Suppressor macrophage (primary cell): ENCODE data around the gene UST.

Experiments
- DNase-seq, 4 experiments: peaks; one replicate each; pipeline ENCODE4 v3.0.0-alpha.2; 2020 to 2022
- total RNA-seq, 17 experiments: gene quantifications; one replicate each; lab custom pipeline; 2026; ENCODE audit warnings: mixed read lengths in 6 of 17, inconsistent platforms in 3 of 17; lab: John Stamatoyannopoulos, UW

Gene UST, protein sequence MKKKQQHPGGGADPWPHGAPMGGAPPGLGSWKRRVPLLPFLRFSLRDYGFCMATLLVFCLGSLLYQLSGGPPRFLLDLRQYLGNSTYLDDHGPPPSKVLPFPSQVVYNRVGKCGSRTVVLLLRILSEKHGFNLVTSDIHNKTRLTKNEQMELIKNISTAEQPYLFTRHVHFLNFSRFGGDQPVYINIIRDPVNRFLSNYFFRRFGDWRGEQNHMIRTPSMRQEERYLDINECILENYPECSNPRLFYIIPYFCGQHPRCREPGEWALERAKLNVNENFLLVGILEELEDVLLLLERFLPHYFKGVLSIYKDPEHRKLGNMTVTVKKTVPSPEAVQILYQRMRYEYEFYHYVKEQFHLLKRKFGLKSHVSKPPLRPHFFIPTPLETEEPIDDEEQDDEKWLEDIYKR
- total RNA-seq, result 2.1 to 13.2 (median 6.8) reads per million in 17 experiments

DNA sequence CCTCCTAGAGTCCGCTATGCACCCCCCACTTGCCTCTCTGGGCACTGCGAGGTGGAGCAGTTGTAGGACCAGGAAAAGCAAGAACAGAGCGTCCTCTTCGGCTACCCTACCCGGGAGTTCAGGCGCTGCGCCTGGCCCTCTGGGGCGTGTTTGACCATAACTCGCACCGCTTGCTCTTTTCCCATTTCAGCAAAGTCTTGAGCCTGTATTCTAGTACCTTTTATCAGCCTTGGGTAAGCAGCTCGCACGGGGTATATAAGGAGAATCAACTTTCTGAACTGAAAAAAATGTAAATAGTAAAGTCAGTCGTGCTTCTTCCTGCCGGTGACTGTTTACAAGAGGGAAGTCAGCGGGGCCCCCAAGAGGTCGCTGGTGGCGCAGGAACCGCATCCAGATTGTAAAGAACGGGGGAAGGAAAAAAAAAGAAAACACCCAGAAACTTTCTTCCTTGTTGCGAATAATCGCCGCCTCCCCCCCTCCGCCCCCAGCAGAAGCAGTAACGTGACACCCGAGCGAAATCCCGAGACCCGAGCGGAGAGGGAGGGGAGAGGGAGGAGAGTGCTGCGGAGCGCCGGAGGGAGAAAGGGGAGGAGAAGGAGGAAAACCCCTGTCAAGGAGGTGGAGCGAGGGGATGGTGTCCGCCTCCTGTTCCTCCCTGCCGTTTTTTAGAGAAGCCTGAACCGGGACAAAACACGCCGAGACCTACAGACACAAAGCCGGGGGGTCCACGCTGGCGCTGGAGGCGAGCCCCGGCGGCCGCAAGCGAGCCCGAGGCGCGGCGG is at the start of gene UST:
UST (plus strand) TSS at position 668 of the 782 bp plus-strand sequence. CDS start 401 bp downstream, outside the sequence.
- DNase-seq, result peak; percentile 78 to 87 (median 83)

DNA sequence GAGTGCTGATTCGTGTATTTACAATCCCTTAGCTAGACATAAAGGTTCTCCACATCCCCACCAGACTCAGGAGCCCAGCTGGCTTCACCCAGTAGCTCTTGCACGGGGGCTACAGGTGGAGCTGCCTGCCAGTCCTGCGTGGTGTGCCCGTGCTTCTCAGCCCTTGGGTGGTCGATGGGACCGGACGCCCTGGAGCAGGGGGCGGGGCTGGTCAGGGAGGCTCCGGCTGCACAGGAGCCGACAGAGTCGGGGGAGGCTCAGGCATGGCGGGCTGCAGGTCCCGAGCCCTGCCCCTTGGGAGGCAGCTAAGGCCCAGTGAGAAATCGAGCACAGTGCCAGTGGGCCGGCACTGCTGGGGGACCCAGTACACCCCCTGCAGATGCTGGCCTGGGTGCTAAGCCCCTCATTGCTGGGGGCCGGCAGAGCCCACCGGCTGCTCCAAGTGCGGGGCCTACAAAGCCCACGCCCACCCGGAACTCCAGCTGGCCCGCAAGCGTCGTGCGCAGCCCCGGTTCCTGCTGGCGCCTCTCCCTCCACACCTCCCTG is 48.9 kb upstream of the UST start:
- DNase-seq, result no peak

DNA sequence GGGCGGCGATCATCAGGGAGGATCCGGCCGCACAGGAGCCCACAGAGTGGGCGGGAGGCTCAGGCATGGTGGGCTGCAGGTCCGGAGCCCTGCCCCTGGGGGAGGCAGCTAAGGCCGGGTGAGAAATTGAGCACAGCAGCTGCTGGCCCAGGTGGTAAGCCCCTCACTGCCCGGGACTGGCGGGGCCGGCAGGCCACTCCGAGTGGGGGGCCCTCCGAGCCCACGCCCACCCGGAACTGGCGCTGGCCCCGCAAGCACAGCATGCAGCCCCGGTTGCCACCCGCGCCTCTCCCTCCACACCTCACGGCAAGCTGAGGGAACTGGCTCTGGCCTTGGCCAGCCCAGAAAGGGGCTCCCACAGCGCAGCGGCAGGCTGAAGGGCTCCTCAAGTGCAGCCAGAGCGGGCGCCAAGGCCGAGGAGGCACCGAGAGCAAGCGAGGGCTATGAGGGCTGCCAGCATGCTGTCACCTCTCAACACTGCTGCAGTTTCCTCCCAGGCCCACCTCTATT is 48.1 kb upstream of the UST start:
- DNase-seq, result no peak

DNA sequence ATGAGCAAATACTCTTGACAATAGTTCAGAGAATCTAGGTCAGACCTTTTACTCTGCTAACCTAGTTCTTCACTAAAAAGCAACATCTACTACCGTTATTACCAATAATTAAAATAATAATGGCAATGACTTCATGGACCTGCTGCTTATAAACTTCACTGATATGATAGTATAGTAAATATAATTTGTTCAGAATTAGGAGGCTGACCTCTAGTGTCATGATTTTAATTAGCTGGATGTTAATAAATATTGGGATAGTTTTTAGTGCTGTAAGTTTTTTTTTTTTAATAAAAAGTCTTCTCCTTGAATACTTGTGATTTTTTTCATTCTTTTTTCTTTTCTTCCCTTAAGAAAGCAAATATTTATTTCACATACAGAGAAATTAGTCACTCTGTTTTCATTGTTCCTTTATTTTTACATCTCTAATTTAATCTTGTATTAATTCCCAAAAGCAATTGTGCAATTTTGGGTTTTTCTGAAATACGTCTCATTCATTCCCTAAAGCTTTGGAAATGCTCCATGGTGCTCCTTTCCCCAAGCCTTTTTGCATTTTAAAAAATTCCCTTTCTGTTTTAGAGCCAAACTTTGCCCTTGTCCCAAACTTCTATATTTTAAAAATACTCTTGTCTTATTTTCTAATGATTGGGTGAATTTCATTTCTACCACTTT is 46.6 kb upstream of the UST start:
- DNase-seq, result peak in 2 of 4 experiments; percentile 17 to 41

DNA sequence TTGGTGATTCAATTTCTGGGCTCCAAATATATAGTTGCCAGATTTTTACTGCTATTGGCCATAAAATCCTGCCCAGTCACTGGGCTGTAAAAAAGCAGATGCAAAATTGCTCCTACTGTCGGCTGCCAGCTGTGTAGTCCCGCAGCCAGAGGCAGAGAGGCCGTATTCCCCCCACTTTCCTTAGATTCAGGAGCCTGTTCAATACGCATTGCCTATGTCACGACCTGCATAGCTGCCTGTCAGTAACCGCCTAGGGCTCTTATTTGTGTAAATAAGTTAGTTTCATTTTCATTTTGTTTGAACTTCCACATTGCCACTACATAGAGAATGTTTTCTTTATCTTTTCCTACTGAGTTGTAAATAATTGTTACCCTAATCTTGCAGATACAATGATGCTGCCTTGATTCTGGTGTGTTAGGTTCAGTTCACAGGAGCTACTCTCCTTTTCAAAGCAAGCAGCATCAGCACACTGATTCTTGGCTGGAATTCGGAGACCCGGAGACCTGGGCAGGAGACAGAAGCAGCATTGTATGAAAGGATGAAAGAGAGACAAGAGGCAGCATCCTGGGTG is 46.0 kb upstream of the UST start:
- peak; percentile 27 to 64 (median 55) for DNase-seq

DNA sequence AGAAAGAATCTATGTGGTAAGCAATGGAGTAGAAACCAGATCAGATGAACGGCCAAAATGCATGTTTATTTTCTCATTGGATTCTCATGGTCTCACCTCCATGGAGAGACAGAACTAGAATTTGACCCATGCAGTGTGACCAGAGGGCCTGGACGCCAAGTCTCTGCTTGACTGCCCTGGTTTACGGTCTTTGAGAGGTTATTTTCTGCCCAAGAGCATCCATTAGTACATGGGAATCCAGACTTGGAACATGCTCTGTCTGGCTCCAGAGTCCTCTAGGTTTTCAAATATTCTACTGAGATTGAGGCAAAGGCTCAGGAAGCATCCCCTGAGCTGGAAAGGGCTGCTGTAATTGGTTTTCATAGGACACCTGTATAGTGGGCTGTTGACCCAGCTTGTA is 45.5 kb upstream of the UST start:
- DNase-seq, result no peak

DNA sequence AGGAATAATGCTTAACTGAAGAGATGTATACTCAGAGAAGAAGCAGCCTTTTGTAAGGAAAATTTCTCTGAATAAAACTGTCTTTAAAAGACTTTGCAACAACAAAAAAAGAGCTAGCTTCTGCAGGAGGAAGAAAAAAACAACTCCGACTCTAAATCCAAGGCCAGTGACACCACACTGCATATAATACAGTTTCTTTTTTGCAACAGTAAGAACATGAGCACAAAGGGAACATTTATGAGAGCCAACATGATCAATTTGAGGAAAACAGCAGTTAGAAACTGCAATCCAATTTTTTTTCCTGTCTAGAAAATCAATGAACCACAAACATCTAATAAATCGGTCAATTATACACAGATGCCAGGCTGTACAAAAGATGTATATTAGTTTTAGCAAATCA is 42.9 kb upstream of the UST start:
- no peak for DNase-seq

DNA sequence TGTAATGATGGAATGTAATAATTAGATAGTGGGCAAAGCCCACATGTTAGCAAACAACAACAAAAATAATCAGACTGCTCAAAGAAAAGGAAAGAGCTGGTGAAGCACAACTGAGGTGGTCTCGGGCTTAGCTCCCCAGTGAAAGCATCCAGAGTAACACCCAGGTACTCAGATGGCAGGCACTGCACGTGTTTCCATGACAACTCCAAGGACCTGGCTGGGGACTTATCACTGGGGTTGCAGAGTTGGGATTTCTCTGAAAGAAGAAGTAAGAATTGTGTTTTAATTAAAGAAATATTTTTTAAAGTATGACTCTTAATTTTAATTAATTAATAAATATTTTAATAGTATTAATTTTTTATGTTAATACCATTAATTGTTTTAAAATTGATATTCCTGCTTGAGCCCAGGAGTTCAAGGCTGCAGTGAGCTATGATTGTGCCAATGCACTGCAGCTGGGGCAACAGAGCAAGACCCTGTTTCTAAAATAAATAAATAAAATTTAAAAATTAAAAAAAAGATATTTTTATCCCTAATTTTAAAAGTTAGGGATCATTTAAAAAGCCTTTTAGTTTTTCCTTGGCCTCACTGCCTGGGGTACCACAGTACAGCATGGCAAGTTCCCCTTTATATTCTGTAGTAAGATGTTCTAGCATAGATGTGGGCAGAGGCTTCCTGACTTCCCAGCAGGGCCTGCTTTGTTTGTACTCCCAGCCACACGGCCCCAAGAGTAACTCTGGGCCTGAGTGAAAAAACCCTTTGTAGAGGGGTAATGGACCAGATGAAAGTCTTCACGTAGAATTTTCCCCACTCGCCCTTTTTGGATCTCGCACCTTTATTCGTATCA is 42.2 kb upstream of the UST start:
- peak; percentile 21 to 48 (median 46) for DNase-seq

DNA sequence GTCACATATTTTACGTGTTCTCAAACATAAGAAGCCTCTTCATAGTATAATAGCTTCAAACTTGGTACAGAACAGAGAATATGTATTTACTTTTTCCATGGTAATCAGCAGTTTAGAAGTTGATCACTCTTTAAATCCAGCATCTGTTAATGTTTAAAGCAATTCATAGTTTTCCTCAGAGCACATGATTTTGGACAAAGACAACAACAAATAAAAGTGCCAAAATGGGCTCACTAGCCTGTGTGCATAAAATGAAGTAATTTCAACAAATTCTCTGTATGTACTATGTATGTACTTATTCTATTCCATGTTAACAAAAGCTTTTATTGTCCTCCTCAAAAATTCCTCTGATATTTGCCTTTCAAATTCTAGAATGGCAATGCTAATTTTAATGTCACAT is 38.1 kb upstream of the UST start:
- no peak for DNase-seq

DNA sequence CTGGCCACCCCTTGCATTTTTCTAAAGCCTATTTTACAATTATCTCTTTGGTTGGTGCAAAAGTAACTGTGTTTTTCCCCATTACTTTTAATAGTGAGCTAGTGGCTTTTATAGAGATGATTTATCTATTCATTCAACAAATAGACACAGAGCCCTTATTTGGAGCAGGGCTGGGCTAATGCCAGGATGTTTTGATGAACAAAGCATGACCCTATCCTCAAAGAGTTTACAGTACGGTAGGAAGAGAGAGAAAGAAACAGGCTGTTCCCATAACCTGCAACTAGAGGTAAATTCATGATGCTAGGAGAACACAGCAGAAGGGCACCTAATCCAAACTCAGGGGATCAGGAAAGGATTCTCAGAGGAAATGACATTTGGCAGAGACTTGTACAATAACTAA is 37.3 kb upstream of the UST start:
- DNase-seq, result no peak

DNA sequence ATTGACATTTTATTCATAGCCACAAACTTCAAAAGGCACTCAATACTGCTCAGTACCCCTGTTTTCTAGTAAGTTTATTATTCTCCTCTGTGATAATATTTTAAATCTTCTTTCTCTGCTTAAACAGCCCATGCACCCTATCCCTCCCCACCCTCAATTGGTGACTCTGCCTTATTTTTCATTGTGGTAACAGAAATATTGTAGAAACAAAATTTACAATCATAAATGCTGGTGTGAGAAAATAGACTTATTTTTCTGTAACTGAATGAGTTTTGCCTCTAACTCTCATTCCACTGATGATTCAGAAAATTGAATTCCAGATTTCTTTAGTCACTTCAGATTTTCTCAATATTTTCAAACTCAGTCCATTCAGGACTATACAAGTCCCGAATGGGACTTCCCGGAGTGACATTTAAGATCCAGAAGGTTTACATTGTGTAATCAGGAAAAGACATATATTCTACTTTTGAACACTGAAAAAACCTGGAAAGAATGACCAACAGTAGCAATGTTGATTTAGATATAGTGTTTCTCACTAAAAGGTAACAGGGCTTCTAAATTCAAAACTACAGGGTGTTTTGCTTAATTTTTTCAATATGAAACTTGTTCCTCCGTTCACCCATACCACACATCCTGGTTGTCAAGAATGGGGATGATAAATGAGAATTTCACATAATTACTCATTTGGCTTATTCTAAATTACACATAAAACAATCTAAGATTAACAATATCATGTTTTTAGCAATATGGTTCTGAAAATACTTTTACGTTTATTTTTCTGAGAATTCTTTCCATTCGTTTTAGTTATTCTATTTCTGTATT is 34.8 kb upstream of the UST start:
- DNase-seq, result no peak

DNA sequence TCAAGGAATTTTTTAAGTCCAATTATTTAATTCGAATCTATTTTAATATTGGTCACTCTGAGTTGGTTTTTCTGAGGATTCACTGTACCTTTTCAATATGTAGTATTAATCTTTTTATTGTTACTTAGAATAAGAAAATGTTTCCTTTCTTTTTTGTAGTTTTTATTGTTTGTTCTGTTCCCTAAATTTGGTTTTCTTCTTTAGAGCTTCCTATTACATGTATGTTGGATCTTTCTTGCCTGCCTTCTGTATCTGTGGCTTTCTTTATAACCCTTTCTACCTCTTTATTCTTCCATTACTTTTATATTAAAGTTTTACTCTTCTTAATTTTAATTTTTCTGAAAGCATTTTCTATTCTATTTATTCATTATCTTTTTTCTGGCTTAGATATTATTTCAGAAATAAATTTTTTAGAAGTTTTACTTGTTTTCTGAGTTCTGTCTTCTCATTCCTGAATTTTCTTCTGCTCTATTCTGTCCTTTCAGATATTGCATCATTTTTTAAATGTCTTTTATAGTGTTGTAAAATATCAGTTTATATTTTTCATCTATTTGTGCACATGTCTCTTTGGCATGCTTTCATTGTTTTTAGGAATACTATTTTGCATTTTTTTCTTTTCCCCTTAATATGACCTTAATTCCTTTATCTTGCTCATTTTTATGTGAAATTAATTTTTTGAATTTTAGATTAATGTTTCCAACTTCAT is 33.6 kb upstream of the UST start:
- DNase-seq, result no peak

DNA sequence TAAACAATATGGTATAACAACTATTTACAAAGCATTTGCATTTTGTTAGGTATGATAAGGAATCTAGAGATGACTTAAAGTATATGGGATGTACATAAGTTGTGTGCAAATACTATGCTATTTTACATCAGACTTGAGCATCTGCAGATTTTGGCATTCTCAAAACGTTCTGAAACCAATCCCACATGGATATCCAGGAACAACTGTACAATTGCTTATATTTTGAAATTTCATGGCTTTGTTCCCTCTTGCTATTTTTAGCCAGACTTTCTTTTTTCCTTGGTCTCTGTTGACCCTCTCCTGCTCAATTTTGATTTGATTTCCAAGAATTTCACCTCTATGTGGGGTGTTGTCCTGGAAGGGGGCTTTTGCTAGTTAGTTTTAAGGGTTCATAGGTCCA is 32.9 kb upstream of the UST start:
- DNase-seq, result no peak

DNA sequence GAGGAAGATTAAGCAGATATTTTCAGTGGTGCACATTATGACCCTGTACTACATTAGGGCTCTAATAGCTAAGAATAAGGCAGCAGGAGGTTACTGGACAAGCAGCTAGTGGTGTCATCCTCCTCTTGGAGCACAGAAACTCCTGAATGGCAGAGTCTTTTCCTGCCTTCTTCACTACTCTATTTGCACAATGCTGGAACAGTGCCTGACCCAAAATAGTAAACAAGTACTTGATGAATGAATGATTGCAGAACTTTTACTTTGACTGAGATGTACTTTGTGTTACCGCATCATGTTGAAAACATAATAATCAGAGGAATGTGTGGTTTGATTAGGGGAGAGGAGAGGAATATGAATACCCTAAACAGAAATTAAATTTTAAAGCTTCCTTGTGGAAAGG is 30.0 kb upstream of the UST start:
- no peak for DNase-seq

DNA sequence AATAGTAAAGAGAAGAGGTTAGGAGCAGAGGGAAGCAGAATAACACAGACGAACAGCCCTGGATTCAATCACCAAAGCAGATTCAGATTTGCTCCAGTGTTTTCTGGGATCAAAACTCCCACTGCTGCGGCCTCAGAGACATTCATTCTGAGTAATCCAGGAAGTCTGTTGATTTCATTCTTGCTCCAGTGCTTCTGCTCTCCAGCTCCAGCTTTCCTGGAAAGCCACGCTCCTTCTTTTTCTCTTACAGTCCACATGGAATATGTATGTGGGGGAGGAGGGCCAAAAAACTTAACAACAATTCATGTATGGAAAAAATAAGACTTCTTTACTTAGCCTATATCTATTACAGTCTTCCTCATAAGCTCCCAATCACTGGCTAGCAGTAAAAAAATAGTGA is 26.4 kb upstream of the UST start:
- DNase-seq, result no peak

DNA sequence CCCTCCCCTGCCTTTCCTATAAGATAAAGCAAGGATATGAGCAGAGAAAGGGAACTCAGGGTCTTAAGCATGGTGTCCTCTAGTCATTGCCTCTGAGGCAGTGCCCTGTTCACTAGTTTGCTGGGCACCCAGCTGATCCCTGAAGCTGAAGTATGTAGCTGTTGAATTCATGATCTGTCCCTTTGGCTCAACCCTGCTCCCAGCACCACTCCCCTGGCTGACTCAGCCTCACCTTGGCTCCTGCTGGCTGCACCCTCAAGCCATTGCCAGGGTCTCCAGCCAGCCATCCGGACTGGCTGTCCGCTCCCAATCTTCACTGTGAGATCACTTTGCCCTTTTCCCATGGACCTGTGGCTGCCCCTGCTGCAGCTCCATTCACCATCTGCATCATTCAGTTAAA is 25.9 kb upstream of the UST start:
- DNase-seq, result no peak

DNA sequence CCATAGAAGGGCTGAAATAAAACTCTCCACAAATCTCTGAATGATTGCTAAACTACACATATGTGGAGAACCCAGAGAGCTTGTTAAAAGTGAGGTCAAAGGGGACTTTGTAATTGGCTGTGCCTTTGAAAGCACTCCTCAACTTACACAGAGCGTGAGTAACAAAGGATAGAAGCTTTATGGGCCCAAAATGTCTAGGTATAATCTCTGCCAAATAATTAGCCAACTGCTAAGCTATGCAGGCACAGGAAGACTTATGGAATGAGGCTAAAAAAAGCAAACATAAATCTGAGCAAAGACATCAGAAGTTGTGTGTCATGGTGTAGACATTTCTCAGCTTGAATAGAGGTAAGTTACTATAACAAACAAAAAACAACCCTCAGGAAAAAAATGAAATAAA is 23.3 kb upstream of the UST start:
- no peak for DNase-seq

DNA sequence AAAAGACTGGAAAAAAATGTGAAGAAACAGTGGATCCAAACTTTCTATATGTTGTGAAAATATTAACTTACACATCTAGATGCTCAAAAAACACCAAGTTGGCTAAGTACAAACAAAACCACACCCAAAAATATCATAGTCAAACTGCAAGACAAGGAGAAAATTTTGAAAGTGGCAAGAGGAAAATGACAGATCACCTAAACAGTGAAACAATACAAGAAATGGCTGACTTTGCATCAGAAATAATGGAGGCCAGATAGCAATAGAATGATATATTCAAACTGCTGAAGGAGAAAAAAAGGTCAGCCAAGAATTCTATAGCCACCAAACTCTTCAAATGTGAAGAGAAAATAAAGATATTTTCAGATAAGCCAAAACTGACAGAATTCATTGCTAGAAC is 22.4 kb upstream of the UST start:
- no peak for DNase-seq

DNA sequence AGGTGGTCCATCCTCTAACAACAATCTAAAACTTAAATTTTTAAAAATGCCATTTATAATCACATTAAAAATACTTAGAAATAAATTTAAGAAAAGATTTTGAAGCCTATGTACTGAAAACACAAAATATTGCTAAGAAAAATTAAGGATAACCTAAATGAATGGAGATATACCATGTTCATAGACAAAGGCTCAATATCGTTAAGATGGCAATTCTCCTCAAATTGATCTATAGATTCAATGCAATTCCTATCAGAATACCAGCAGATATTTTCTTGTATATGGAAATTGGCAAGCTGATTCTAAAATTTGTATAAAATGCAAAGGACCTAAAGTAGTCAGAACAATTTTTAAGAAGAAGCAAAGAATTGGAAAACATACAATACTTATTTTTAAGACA is 19.7 kb upstream of the UST start:
- no peak for DNase-seq

DNA sequence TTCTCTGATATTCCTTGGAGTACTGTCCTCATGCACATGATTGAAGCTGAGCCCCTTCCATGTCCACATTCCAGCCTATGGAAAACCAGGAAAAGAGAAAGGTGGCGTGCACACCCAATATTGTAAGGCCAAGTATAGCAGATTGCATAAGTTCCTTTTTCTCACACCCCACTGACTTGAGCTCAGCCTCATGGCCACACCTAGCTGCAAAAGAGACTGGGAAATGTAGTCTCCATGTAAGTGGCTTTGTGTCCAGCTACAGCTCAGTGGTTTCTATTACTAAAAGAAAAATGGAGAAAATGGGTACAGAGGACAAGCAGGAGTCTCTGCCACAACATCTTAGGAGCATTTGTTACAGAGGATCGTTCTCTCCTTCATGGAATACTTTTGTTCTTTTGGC is 10.8 kb upstream of the UST start:
- peak; percentile 12 to 64 (median 50) for DNase-seq
